GM10248 (cell line): ENCODE measurements around the gene C17orf67.

Source experiments
- CTCF ChIA-PET: fragments of 300-600 bp; sonication (Branson Sonifier 250); formaldehyde crosslinking; extraction: SDS; loops from one replicate; lab custom pipeline; 2021; ENCODE audit warnings: antibody characterized with exemption; lab: Yijun Ruan, JAX
- POLR2A ChIA-PET: fragments of 350-650 bp; sonication (Branson Sonifier 250); formaldehyde crosslinking; extraction: SDS; loops from one replicate; lab custom pipeline; 2020; ENCODE audit warnings: antibody characterized with exemption; lab: Yijun Ruan, JAX
- DNase-seq: peaks from one replicate; pipeline ENCODE4 v3.0.0; 2012; ENCODE audit errors: extremely low spot score
- CTCF ChIP-seq: IDR thresholded peaks from 2 replicates; pipeline ENCODE4 v1.5.1; 2012; ENCODE audit warnings: mild to moderate bottlenecking, low read depth; ENCODE audit errors: extremely low read depth, missing control alignments, control extremely low read depth

The C17orf67 gene

GRCh38 chr17:56831369-56832095 is 2.2 kb downstream of the C17orf67 start:
- ChIA-PET CTCF (interaction anchor here (1.3 to 4.8 kb wide), 2 partner anchors 10 to 108 kb away, joined by 3 to 44 read pairs; no protein-coding TSS in a partner anchor), POLR2A (no interaction called here)
- DNase-seq, result no peak
- no peak for TF ChIP-seq CTCF

- DNase-seq, result no peak
- POLR2A ChIA-PET, result no interaction called here
- CTCF ChIA-PET, result interaction anchor here (4.8 kb wide), 1 partner anchor 9 kb away, joined by 44 read pairs; no protein-coding TSS in a partner anchor
- TF ChIP-seq CTCF, result no peak
Observed at GRCh38 chr17:56830726-56831368, 2.9 kb downstream of the C17orf67 start.

GRCh38 chr17:56826611-56827414 is 6.9 kb downstream of the C17orf67 start:
- ChIA-PET CTCF (interaction anchor here (1.6 to 4.6 kb wide), 3 partner anchors 11 to 126 kb away, joined by 3 to 17 read pairs (median 6); no protein-coding TSS in a partner anchor), POLR2A (no interaction called here)
- no peak for TF ChIP-seq CTCF
- DNase-seq, result no peak

- TF ChIP-seq CTCF, result no peak
- ChIA-PET CTCF (interaction anchor here (1.0 to 11.9 kb wide), 7 partner anchors 9 to 118 kb away, joined by 3 to 144 read pairs (median 3); partner anchors contain the start of genes C17orf67, DGKE and TRIM25), POLR2A (no interaction called here)
- no peak for DNase-seq
Observed at GRCh38 chr17:56824503-56824902, 9.2 kb downstream of the C17orf67 start.

GRCh38 chr17:56823848-56824247 is 9.9 kb downstream of the C17orf67 start:
- DNase-seq, result no peak
- POLR2A ChIA-PET, result no interaction called here
- CTCF ChIA-PET, result interaction anchor here (1.1 to 11.9 kb wide), 5 partner anchors 9 to 137 kb away, joined by 3 to 144 read pairs (median 17); partner anchors contain the start of genes C17orf67, COIL, DGKE and TRIM25
- TF ChIP-seq CTCF, result no peak

GRCh38 chr17:56822725-56823124 is 11.0 kb downstream of the C17orf67 start:
- CTCF ChIA-PET, result interaction anchor here (1.0 to 11.9 kb wide), 4 partner anchors 11 to 138 kb away, joined by 3 to 144 read pairs (median 24); partner anchors contain the start of genes C17orf67, COIL and DGKE

More at GRCh38 chr17:56822725-56823124, 11.0 kb downstream of the C17orf67 start:
- POLR2A ChIA-PET, result no interaction called here
- TF ChIP-seq CTCF, result no peak
- no peak for DNase-seq
